ENCODE results near the gene PARL.

DNA sequence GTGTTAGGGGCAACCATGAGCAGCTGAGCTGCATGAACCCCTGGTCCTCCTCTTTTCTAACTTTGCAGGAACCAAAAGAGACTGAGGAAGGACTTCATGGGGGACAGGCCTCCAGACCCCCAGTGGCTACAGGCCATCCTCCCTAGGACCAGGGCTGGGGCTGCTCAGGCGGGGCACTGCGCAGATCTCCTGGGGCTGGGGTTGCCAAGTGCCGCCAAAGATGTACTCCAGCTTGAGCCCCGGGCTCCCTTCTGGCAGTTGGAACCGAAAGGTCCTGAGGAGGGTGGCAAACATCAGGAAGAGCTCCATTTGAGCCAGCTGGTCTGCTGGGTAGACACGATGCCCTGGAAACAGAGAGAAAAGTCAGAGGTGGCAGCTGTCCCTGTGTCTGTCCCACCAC, 11.1 kb upstream of the PARL start:
- TF ChIP-seq ZNF274 (IDR thresholded peaks at IDR 0.05; ENCODE audit: insufficient read depth, insufficient read length) (no peak), RBBP5 (conservative IDR thresholded peaks at IDR 0.05) (no peak), POLR2A (IDR thresholded peaks at IDR 0.05; ENCODE audit: low read depth, low read length) (no peak), USF2 (IDR thresholded peaks at IDR 0.05; ENCODE audit: borderline replicate concordance, low read depth, low read length) (no peak), TCF3 (IDR thresholded peaks at IDR 0.05; ENCODE audit: borderline replicate concordance, insufficient read depth, low read depth, low read length) (no peak), SIN3A (IDR thresholded peaks at IDR 0.05; ENCODE audit: low read depth, low read length) (no peak), ZNF24 (IDR thresholded peaks at IDR 0.05) (no peak)
- TF ChIP-seq, protein P1, sequence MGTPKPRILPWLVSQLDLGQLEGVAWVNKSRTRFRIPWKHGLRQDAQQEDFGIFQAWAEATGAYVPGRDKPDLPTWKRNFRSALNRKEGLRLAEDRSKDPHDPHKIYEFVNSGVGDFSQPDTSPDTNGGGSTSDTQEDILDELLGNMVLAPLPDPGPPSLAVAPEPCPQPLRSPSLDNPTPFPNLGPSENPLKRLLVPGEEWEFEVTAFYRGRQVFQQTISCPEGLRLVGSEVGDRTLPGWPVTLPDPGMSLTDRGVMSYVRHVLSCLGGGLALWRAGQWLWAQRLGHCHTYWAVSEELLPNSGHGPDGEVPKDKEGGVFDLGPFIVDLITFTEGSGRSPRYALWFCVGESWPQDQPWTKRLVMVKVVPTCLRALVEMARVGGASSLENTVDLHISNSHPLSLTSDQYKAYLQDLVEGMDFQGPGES (IDR thresholded peaks at IDR 0.05), result no peak
